GM19372 (cell line): ENCODE results near the gene COL25A1.

Experiments
- ATAC-seq: cut with Tn5 transposase; IDR thresholded peaks from one replicate; pipeline ENCODE4 v1.9.1; 2021; ENCODE audit warnings: mild to moderate bottlenecking, low read depth, moderate library complexity; ENCODE audit not compliant: unreplicated experiment

The COL25A1 gene

GRCh38 chr4:109229028-109229427 lies 73.4 kb downstream of the COL25A1 start:
- no peak for ATAC-seq

GRCh38 chr4:109218288-109218687 lies 84.2 kb downstream of the COL25A1 start:
- no peak for ATAC-seq

GRCh38 chr4:109216085-109216696 lies 86.3 kb downstream of the COL25A1 start:
- no peak for ATAC-seq

- ATAC-seq: no peak
Measured at GRCh38 chr4:109215506-109215905, 87.0 kb downstream of the COL25A1 start.

- ATAC-seq: no peak
Measured at GRCh38 chr4:109214622-109215301, 87.7 kb downstream of the COL25A1 start.

- ATAC-seq: no peak
Measured at GRCh38 chr4:109213056-109213455, 89.4 kb downstream of the COL25A1 start.

GRCh38 chr4:109211671-109212070 lies 90.8 kb downstream of the COL25A1 start:
- no peak for ATAC-seq

GRCh38 chr4:109209647-109210046 lies 92.8 kb downstream of the COL25A1 start:
- no peak for ATAC-seq

- no peak for ATAC-seq
Measured at GRCh38 chr4:109207898-109208297, 94.6 kb downstream of the COL25A1 start.

GRCh38 chr4:109207061-109207460 lies 95.4 kb downstream of the COL25A1 start:
- no peak for ATAC-seq

GRCh38 chr4:109206620-109207019 lies 95.8 kb downstream of the COL25A1 start:
- no peak for ATAC-seq

GRCh38 chr4:109205186-109205585 lies 97.3 kb downstream of the COL25A1 start:
- no peak for ATAC-seq

GRCh38 chr4:109199585-109199984 lies 102.9 kb downstream of the COL25A1 start:
- no peak for ATAC-seq

- ATAC-seq: no peak
Measured at GRCh38 chr4:109195646-109196045, 106.8 kb downstream of the COL25A1 start.

- ATAC-seq: no peak
Measured at GRCh38 chr4:109191216-109191615, 111.2 kb downstream of the COL25A1 start.

GRCh38 chr4:109186458-109186945 lies 116.0 kb downstream of the COL25A1 start:
- ATAC-seq: no peak

GRCh38 chr4:109185951-109186350 lies 116.5 kb downstream of the COL25A1 start:
- no peak for ATAC-seq

- no peak for ATAC-seq
Measured at GRCh38 chr4:109185548-109185947, 116.9 kb downstream of the COL25A1 start.

- ATAC-seq: no peak
Measured at GRCh38 chr4:109184491-109184961, 117.9 kb downstream of the COL25A1 start.

- no peak for ATAC-seq
Measured at GRCh38 chr4:109183931-109184490, 118.4 kb downstream of the COL25A1 start.

- no peak for ATAC-seq
Measured at GRCh38 chr4:109182696-109183095, 119.8 kb downstream of the COL25A1 start.

- ATAC-seq: no peak
Measured at GRCh38 chr4:109179061-109179460, 123.4 kb downstream of the COL25A1 start.
